HUDEP-2 (cell line): ENCODE results near the gene ATG7.

Experiments used
- DNase-seq, 76 experiments: peaks; one replicate each; lab custom pipeline; 2025; ENCODE audit not compliant: unreplicated experiment in 76 of 76; lab: John Stamatoyannopoulos, UW

The ATG7 gene

DNA sequence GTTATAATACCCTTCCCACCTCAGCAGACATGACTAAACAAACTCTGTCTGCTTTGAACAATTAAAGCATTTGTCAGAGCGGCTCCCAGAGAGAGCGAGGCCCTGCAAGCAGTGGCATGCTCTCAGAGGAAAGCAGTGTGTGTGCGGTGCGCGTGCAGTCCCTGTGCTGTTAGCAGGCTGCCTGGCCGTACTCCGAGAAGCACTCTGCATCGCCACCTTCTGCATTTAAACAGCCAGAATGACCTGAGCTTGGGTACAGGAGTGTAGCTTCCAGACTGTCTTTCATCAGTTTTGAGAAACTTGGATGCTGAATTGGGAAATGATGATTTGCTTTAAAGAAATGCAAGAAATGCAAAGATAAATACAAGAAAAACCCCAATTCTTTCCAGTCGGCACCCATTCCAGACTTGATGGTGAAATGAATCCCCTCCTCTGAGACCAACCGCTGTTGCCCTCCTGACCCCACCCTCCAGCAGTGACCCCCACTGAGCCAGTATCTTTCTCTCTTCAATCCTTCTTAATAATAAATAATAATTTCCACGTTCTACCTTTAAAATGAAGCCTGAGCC is 258.0 kb downstream of the ATG7 start:
- no peak for DNase-seq

DNA sequence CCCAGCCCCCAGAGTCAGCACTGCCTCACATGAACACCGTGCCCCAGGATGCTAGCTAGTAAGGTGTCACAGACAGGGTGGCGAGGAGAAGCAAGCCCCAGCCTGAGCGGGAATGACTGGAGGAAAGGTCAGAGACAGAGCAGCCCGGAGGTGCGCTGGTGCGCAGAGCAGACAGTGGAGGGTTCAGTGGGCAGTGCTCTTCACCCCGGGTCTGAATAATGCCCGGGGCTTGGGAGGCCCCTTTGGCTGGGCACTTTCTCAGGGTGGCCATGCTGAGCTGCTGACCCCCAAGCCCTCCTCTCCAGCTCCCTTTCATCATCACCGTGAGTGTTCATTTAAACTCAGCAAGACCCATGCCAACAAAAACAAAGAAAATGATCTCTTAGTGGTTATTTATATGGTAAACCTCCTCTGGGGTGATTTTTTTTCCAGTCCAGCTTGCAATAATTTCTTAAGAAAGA is 260.8 kb downstream of the ATG7 start:
- DNase-seq, result no peak

DNA sequence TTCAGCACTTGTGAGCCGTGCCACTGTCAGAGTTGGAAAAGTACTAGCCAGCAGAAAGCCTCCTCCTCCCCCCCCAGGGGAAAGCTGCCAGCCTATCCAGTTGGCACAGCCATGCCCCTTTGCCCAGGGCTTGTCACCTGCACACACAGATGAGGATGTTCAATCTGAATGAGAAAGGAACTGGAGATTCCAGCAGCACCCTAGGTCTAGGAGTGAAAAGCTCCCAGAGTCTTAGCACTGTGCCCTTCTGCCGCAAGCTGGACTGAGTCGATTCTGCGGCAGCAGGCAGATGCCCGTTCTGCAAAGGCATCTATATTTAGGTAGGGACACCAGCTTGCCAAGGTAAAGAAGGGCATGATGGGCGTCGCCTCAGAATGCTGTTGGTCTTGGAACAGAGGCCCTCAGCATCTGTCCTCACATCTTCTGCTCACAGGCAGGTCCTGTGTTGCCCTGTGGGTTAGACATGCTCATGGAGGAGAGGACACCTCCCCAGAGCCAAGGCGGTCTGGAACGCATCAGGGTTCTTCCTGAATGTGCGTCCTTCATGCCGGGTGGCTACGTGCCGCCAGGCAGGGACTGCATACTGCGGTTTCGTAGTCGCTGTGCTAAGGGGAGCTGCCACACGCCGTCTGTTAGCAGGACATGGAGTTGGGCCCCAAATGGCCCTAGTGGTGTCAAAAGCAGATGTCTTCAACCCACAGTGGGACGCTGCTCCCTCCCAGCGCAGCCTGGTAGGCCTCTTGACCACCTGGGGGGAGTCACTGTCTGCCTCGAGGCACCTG is 262.0 kb downstream of the ATG7 start:
- DNase-seq, result no peak

DNA sequence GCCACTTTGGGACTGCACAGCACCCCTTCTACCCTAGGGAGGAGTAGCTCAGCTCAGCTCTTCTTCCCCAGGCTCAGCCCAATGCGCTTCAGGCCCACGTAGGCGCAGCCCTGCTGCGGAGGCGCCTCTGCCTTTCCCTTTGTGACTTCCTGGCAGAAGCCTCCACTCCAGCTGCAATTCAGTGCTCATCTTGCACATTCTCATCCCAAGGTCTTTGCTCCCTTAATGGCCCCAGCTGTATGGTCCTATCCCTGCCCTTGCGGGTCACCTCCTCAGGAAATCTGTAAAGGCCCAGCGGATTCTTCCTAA is 262.6 kb downstream of the ATG7 start:
- no peak for DNase-seq

DNA sequence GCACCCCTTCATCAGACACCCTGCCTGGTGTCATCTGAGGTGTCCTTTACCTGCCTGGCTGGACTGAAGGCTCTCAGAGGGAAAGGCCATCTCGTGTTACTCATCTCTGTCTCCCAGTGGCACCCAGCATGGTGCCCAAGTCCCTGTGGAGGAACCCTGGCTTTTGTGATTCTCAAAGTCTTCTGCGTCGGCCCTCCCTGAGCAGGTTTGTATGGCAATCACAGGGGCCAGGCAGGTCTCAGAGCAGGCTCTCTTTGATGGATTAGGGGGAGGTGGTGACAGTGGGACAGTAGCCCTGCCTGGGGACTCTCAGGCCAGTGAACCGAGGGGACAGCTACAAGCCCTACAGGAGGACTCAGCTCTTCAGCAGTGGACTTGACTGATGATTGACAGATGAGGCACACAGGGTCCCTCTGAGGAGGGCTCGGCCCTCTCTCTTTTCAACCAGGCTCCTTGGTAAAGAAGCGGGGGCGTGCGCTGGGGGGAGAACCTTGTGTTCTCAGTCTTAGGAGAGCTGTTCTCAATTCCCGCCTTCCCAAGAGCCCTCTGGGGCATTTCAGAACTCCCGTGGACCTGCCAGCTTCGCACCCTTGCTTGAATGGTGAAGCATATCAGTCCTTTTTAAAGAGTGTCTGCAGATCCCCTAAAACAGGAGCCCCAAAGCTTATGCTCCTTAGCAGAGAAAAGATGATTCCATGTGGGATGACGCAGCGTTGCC is 263.2 kb downstream of the ATG7 start:
- DNase-seq, result no peak

DNA sequence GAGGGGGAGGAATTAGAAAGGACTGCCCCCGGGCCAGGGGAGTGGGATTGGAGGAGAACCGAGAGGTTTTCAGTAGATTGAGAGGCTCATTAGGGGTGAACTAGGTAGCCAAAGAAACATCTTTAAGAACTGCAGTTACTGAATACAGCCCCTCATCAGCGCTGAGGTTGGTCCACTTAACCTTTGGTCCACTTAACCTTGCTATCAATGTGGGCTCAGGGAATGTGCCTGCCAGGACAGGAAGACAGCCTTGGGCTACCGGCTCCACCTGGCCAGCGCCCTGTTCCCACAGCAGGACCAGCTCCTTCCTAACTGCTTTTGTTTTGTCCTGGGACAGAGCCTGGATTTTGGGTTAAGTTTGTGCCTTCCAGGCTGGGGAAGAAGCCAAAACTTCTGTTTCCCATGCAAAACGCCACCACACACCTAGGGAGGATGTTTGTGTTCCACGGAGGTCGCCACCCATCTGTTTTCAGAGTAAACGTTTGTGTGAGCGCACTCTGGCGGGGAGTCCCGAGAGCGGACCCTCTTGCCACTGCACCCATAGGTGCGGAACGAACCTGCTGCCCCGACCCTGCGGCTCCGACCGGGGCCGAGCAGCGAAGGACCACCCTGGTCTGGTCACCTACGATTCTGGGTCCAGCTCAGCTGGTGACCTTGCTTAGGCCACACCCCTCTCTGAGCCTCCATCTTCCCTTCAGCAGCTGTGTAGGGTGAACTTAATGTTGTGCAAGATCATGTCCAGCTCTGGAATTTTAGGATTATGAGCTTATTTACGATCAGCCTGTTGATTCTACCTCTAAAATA is 264.1 kb downstream of the ATG7 start:
- no peak for DNase-seq

DNA sequence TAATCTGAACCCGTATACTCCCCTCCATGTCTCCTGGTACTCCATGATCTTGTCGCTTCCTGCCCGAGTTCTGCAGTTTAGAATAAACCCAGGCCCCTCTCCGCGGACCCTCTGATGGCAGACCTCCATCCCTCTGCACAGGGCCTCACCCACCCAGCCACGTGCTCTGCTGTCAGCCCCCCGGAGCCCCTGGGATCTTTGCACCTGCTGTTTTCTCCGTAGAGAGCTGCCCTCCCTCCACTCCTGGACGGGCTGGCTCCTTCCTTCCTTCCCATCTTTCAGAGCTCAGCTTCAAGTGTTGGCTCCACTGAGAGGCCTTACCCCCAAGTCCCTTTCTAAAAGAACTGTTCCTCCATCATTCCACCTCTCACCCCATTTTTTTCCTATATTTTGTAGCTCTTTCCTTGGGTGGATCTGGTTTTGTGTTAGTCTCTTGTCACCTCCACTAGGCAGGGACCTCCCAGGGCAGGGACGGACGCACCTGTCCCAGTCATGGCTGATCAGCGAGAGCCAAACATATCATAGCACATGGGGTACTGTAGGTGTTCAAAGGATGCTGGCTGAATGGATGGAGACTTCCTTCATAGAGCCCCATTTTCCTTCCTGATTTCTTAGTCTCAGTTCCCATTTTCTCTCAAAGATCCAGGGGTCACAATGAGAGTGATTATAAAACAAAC is 264.9 kb downstream of the ATG7 start:
- no peak for DNase-seq

DNA sequence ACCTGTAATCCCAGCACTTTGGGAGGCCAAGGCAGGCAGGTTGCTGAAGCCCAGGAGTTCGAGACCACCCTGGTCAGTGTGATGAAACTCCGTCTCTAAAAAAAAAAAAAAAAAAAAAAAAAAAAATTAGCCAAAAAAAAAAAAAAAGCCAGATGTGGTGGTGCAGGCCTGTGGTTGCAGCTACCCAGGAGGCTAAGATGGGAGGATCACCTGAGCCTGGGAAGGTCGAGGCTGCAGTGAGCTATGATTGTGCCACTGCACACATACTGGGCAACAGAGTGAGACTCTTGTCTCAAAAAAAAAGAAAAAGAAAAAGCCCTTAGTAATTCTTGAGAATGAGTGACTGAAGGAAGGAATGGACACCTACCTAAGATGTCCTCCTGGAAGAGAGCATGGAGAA is 266.4 kb downstream of the ATG7 start:
- no peak for DNase-seq

DNA sequence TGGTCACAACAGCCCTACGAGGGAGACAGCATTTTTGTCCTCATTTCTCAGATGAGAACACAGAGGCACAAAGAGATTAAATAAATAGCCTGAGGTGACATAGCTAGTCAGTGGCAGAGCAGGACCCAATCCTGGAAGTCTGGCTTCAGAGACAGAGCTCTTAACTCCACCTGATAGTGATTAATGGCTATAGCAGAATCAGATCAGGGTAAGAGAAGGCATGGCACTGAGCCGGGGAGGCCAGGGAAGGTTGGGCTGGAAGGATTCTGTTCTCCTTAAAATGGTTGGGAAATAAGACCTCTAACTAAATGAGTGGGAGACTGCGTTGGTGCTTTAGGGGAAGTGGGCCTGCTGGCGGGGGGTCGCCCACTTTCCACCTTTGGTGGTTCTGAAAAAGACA is 267.0 kb downstream of the ATG7 start:
- no peak for DNase-seq

DNA sequence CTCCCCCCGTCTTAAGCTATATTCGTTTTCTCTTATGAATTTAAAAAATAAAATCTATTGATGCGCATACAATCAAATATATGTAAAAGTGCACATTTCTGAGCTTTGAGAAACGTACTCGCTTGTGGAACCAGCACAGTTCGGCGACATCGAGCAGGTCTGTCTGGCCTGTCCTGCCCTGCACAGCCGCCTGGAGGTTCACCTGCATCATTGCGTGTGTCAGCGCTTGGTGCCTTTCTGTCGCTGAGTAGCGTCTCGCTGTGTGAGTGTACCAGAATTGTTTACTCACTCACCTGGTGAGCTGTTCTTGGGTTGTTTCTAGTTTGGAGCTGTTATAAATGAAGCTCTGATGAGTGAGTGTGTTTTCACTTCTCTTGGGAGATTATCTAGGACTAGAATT is 267.5 kb downstream of the ATG7 start:
- no peak for DNase-seq

DNA sequence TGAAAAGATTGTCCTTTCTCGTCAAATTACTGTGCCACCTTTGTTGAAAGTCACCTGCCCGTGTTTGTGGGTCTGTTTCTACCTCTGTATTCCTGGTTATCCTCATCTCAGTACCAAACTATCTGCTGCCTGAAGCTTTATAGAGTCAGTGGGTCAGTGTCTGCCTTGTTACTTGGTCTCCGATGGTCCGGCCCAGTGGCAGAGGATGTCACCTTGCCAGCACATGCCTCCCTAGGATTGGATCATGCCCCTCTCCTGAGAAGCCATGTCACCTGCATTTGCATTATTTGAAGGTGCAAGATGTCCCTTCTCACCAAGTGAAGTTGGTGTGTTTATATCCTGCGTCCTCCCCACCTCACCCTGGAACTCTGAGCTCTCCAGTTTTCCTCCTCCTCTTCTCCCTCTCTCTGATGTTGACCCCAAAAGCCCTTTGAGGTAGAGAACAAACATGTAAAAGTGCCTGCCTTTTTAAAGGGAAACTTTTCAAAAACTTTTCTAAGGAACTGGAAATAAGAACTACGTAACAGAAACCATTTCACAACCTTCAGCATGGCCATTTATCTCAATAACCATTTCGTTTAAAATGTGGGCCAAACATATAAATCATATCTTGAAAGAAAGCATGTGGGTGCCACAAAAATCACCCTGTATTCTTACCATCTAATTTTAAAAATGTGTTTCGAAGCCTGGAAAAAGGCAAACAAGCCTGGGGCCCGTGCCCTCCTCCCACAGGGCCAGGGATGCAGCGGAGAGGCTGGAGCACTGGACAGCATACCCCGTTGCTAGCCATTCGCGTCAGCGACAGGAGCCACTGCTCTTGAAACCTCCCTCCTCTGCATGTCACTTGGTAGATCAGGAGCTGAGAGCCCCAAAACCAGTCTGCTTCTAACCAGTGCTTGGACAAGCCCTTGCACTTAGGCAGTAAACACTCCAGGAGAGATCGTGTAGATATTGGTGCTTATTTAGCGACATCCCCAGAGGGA is 269.4 kb downstream of the ATG7 start:
- DNase-seq, result no peak

DNA sequence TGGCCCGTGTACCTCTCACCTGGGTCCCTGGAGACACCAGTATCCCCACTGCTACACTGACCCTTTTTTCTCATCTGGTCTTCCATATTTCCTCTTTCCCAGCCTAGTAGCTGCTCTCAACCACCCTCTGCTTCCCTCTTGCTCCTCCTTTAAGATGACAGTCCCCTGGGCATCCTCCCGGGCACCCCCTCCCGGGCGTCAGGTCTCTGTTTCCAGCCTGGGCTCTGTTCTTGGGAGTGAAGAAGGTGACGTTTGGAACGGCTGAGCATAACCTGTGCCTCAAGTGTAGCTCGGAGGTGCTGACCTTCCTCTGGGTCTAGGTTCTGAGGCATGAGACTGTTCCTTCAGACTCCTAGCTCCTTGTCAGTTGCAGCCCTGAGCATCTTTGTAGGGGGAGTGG is 270.4 kb downstream of the ATG7 start:
- no peak for DNase-seq

DNA sequence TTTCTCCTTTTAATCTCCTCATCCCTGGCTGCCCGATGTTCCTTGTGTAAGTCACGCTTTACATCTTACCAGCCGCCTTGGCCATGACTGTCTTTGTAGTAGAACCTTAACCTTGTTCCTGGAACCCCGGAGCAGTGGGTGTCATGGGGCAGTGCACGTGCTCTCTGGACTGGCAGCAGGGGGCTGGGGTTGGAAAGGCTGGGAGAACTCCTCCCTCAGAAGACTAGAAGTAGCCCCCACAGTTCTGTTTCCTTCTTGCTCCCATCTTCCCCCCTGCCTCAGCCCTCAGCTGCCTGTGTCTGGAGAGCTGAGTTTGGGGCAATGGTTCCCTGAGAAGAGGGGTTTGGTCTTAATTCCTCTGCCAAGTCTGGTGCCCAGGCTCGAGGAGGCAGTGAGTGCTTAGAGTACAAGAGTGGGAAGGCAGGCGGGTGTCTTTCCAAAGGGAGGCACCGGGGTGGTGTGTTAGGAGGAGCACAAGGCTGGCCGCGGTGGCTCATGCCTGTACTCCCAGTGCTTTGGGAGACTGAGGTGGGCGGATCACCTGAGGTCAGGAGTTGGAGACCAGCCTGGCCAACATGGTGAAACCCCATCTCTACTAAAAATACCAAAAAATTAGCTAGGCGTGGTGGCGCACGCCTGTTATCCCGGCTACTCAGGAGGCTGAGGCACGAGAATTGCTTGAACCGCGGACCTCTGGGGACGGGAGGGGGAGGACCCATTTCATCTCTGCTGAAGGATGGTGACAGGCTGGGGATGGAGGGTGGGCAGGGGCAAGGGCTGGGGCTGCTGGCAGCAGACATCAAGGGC is 271.1 kb downstream of the ATG7 start:
- no peak for DNase-seq

DNA sequence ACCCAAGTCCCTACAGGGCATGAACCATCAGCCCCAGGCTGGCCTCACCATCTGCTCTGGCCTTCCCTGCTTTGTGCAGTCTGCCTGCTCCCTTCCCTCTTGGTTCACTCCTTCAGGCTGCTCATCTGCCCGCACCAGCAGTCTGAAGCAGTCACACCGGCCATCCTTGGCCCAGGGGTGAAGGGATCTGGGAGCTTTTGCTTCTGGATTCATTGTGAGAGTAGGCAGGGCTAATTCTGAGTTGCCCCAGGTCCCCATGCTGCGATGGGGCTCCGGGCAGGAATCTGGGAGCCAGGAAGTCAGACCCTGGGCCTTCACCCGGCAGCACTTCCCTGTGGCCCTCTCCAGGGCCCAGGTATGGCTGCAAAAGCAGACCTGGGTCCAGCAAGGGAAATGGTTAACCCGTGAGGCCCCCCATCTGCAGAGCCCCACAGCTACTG is 271.8 kb downstream of the ATG7 start:
- DNase-seq, result no peak

DNA sequence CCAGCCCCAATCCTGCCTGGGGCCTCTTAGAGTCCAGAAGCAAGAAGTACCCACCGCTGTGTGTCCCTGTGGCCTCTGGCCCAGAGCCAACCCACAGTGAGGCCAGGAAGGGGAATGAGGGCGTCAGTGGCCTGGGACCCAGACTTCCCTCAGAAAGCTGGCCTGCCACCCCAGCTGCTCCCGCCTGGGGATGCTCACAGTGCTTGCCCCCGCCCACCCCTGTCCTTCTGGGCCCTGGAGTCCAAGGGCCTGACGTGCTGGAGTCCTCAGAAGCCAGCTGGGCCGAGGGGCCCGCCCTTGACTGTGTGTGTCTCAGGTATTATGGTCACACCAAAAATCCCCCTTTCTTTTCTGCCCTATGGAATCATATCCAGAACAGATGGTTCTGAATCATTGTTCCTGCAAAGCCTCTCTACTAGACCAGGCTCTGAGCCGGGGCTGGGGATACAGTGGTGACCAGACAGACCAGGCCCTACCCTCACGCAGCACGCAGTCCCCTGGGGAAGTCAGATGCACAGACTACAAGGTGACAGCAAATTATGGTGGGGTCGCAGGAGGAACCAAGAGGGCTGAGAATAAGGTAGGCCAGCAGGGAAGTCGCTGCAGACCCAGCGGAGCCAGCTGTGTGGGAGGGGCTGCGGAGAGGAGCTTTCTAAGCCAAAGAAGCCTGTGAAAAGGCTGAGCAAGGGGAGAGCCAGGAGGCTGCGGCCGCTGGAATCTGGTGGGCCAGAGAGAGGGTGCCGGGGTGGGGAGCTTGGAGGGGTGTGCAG is 272.4 kb downstream of the ATG7 start:
- DNase-seq, result peak in 4 of 76 experiments; percentile 8 to 12 (median 9)

DNA sequence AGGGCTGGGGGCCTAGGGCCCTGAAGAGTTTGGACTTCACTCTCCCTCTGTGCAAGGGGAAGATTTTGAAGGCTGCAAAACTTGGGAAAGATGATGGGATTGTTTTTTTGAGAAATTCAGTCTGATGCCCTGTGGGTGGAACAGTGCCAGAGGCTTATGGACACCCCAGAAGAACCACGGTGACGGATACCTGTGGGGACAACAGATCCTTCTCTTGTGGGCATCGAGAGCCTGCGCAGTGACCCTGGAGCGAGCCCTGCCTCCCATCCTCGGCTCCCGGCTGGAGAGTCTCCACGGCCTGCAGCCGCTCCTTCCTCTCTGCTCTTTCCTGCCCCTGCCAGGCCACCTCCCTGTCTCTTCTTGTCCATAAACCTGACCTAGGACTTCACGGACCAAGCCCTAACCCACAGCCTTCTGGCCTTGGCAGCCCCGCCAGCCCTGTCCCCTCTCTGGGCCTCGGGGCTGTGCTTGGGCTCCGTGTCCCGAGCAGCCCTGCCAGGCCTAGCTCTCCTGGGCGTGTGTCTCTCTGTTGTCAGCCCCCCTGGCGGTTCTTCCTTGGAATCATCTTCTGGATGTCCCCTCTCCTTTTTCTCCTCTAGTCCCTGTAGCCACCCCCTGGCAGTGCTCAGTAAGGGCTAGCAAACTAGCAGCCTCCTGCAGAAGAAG is 273.1 kb downstream of the ATG7 start:
- DNase-seq, result no peak

DNA sequence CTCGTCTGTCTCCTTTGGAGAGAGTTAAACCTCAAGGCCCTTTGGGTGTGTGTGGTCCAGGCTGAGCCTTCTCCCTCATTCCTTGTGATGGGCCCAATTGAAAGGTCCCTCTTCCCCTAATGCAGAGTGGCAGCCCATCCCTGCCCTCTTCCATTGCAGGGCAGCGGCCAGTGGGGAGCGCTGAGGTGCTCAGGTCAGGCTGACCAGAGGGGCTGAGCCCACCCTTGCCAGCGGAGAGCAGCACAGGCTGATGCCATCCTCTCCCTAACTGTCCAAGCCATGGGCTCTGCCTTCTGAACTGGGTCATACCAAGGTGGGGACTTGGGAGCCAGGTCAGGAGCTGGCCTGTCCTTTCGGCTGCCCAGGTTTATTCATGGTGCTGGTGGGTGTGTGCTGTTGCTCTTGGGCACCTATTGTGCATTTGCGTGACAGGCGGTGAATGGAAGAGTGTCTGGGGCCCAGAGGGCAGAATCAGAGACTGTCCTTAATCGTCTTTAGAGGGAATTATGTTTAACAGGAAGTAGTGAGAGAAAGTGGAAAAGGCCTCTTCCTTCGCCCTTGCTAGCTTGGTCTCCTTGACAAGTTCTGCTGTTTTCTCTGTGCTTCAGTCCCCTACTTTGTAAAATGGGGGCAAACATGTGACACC is 274.6 kb downstream of the ATG7 start:
- DNase-seq, result no peak
